GM21723 (cell line): ENCODE results near the gene TMEM134.

Source experiments
- ATAC-seq: cut with Tn5 transposase; IDR thresholded peaks from one replicate; pipeline ENCODE4 v1.9.1; 2021; ENCODE audit warnings: mild to moderate bottlenecking, moderate library complexity; ENCODE audit not compliant: unreplicated experiment

Gene TMEM134

DNA sequence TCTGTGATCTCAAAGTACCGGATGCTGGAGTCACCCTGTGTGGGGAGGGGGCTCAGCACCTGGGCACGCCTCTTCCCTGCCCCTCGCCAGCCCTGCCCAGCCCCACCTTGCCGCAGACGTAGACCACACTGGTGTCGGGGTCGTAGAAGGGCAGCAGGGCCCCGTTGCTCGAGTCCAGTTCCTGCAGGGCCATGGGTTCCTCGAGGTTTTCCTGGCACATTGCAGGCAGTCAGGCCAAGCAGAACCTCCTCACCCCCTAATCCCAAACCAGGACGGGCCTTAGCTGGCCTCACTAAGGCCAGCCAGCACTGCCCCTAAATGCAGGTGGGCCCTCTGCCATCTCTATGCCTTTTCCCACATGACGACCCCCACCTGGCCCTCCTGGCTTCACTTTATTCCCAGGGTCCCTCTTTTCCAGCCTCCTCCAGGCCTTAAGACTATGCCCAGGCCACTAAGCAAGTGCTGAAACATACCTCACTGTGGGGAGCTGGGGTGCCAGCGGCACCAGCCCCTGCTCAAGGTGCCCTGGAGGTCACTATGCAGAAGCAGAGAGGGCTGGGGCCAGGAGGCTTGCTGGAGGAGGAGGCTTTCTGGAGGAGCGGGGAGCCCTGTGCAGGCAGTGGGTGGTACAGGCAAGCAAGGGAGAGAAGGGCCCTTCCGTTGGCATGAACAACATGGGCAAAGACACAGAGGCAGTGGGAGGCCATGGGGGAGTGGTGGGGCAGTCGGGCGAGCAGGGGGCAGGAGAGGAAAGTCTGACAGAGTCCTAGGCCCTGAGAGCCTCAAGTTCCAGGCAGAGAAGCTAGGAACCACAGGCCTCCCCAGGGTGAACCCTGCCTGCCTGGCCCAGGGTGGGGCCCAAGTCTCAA lies 28.6 kb downstream of the TMEM134 start:
- ATAC-seq, result no peak

GRCh38 chr11:67439321-67440228 lies 29.5 kb downstream of the TMEM134 start:
- ATAC-seq, result no peak

DNA sequence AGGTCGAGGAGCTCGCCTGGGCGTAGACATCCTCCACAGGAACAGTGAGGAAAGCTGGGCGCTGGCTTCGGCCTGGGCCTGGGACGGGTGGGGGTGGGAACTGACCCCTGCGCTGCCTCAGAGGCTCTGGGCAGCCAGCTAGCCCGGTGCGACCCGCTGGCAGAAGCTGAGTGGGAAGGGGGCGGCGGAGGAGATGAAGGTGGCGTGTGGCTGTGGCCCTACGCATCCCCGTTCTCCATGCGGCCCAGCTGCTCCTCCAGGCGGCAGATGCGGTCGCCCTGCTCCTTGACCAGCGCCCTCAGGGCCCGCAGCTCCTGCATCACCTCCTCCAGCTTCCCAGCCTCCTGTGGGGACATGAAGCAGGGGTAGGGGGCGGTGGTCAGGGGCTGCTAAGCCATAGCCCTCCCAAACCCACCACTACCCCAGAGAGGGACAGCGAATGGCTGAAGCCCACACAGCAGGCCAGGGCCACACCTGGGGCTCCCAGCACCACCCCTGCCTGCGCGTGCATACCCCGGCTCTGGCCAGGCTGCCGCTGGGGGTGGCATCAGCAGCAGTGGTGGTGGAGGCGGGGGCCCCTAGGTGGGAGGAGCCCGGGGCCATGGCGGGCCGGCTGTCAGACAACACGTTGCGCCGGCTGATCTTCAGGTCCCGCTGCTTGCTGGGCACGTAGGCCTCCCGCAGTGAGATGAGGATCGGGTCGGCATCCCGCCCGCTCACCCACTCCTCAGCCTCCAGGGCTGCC lies 30.7 kb downstream of the TMEM134 start:
- ATAC-seq, result no peak

DNA sequence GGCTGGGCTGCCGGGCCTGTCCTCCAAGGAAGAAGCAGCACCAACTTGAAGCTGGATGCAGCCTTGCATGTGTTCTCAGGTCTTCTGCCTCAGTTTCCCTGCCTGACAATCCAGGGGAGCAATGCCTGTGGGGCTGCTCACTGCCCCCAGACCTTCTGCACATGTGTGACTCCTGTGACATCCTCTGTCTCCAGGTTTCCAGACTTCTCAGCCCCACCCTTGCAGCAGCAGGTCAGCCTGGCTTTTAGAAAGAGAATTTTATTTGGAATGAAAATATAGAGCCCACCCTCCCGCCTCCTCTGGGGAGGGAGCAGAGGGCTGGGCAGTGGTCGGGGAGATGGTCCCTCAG lies 31.3 kb downstream of the TMEM134 start:
- ATAC-seq, result no peak

DNA sequence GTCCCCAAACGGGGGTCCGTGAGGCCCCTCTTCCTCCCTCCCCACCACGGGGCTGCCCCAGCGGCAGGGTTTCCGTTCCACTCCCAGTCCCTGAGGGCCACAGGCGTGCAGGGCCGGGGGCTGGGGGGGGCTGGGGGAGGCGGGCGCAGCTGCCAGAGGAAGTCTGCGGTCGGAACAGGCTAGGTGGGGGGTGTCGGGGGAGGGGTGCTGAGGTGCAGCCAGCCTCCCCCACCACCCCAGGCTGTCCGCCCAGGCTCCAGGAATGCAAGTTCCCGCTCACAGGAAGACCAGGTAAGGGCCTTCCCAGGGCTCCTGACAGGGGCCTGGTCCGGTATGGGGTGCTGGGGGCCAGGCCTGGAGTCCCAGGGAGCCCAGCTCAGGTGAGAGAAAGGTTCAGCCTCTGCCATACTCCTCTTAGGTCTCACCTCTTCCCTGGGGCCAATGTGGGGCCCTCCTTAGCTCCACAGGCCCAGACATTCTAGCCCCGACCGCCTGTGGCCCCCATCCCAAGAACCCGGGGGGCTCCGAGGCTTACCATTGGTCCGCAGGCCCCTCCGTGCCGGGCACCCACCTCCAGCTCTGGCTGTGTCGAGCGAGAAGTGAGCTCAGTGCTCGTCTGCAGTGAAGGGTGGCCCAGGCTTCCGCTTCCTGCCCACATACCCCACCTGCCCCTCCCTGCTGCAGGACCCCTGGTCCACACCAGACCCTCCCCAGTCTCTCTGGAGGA lies 31.8 kb downstream of the TMEM134 start, which contains the start of gene PTPRCAP:
Gene PTPRCAP (minus strand): TSS at position 601 of the 727 bp plus-strand sequence. CDS start 63 bp downstream, at position 538.
- ATAC-seq, result no peak

- peak; percentile 33 for ATAC-seq
Measured at GRCh38 chr11:67436459-67437081, 32.5 kb downstream of the TMEM134 start.

DNA sequence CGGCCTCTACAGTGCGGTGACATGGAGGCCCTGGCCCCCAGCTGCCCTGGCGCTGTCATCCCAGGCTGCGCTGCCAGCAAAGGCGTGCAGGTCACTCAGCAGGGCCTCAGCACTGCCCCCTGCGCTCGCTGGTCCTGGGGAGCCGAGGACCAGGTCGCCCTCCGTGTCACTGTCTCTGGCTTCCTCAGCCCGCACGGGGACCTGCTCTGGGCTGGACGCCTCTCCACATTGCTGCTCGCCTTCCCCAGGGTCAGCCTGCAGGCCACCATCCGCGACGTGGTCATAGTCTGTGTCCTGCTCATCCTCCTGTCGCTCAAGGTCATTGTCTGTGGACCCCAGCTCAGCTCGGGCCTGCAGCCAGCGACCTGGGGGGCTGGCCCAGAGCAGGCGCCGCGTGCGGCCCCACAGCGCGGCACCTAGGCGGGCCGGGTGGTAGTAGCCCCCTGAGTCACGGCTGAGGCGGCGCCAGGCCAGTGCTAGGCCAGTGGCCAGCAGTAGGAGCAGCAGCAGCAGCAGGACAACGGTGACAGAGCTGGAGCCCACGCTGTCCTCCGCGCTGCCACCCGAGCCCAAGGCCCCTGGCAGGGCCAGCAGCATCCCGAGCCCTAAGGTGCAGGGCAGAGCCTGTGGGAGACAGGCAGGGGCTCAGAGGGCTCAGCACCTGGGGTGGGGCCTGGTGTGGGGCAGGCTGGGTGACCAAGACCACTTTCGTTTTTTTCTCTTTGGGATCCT lies 33.2 kb downstream of the TMEM134 start:
- no peak for ATAC-seq

DNA sequence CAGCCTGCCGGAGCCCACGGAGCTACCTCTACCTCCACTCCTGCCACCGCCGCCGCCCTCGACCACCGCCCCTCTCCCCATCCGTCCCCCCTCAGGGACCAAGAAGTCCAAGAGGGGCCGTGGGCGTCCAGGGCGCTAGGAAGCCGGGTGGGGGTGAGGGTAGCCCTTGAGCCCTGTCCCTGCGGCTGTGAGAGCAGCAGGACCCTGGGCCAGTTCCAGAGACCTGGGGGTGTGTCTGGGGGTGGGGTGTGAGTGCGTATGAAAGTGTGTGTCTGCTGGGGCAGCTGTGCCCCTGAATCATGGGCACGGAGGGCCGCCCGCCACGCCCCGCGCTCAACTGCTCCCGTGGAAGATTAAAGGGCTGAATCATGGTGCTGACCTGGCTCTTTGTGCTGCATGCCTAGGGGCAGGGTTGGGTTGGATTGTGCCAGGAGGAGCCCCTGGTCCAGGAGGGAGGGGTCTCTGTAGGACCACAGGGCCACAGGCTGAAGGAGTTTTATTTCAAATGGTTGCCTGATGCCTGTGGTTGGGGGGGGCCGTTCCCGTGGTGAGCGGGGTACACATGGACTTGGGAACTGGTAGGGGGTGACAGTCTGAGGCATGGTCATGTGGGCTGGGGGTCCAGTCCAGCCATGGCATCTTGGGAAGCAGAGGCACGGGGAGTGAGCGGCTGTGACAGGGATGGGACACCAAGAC lies 33.9 kb downstream of the TMEM134 start:
- ATAC-seq, result no peak

GRCh38 chr11:67434395-67434881 lies 34.6 kb downstream of the TMEM134 start:
- no peak for ATAC-seq

DNA sequence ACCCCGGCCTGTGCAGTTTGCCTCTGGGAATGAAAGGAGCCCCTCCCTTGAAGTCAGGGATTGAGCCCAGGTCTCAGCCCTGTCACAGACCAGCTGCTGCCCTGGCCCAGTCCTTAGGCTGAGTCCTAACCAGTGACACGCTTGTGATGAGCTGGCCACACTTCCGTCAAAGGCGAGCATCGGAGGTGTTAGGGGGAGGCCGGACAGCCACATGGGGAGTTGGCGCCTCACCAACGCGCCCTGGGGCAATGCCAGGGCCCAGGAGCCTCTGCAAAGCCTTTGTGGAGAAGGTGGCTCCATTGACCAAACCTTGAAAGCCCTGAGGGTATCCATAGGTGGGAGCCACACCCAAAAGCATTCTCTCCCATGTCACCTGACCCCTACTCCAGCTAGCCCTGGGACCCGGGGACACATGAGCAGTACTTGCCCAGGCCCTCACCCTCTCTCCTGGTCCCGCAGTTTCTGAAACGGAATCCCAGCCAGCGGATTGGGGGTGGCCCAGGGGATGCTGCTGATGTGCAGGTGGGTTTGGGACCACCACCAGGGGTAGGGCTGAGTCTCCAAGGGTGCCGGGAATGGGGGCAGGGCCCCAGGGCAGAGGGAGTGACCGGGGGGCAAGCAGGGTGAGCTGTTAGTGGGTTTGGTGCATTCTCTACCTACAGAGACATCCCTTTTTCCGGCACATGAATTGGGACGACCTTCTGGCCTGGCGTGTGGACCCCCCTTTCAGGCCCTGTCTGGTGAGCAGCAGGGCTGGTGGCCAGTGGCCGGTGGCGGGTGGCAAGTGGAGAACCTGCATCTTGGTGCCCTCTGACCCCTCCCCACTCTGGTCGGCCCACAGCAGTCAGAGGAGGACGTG lies 35.3 kb downstream of the TMEM134 start:
- no peak for ATAC-seq

DNA sequence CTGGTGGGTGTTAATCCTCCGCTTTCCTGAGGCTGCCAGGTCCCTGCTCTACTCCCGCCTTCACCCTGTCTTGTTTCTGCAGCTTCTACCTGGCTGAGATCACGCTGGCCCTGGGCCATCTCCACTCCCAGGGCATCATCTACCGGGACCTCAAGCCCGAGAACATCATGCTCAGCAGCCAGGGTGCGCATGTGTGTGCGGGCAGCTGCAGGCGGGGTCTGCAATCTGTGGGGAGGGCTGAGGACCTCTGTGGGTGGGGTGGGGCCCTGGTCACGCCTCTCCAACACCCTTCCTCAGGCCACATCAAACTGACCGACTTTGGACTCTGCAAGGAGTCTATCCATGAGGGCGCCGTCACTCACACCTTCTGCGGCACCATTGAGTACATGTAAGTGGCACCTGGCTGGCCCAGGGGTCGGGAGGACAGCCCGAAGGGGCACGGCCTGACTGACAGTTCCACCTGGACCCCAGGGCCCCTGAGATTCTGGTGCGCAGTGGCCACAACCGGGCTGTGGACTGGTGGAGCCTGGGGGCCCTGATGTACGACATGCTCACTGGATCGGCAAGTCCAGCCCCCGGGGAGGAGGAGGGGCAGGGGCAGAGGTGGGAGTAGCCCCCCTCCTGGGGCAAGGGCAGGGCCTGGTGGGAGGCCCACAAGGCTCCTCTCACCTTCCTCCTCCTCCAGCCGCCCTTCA lies 36.2 kb downstream of the TMEM134 start:
- no peak for ATAC-seq

DNA sequence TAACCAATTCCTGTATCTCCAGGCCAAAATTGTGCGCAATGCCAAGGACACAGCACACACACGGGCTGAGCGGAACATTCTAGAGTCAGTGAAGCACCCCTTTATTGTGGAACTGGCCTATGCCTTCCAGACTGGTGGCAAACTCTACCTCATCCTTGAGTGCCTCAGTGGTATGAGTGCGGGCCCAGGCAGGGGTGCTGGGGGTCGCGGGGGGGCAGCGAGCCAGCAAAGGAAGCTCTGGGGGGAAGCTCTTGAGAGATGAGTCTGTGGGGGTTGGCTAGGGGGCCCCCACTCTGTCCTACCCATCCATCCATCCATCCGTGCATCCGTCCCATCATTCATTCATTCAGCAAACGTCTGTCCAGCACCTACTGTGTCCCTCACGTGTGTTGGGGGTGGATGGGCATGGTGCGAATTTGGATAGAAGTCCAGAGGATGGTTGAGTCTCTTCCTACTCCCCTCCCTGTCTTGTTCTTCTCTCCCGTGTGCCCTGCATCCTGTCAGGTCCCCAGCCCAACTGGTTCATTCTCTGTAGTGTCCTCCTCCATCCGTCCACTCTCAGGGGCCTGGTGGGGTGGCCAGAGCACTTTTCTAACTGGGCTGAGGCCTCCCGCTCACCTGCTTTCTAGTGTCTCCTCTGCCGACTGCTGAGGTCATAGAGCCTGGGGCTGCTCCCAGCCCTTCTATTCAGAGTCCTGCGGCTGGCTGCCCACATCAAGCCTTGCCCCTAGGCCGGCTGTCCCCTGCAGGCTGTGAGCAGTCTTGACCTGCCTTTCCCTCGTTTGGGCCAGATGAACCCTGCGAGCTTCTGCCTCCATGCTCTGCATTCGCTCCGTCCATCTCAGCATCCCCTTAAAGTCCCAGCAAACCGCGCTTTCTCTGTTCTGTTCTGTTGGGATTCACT lies 37.5 kb downstream of the TMEM134 start:
- no peak for ATAC-seq

- ATAC-seq, result no peak
Measured at GRCh38 chr11:67429722-67430121, 39.3 kb downstream of the TMEM134 start.

- no peak for ATAC-seq
Measured at GRCh38 chr11:67429038-67429668, 39.9 kb downstream of the TMEM134 start.
